ENCODE measurements around the gene RNF40. TPM values are rescaled to one million over a fixed set of nuclear protein-coding genes. Genes with fewer than 3 reads are reported as not detected.
A peak's percentile ranks its signal among the peaks of the same experiment; 100 is the strongest.

Gene RNF40
- total and polyA plus RNA-seq, 7 donors: 26.8 to 49.1 (median 33.2) TPM

DNA sequence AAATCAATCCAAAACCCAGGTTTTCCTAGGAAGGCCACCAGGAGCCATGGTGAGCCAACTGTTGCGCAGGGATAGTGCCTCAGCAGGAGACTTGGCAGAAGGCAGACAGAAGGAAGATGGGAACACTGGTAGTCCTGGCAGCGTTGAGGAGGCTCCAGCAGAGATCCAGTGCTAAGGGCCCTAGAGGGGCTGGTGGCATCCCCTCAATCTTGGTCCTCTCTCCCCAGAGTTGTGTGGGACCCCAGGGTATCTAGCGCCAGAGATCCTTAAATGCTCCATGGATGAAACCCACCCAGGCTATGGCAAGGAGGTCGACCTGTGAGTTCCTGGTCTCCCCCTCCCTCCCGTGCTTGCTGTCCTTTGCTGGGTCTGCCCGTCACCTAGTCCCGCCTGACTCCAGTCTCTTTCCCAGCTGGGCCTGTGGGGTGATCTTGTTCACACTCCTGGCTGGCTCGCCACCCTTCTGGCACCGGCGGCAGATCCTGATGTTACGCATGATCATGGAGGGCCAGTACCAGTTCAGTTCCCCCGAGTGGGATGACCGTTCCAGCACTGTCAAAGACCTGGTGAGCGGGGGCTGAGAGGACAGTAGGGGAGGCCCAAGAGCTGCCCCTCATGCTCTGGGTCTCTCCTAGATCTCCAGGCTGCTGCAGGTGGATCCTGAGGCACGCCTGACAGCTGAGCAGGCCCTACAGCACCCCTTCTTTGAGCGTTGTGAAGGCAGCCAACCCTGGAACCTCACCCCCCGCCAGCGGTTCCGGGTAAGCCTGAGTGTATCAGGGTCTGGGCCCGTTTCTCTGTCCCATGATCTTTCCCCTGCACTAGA, 6.0 kb upstream of the RNF40 start:
- H3K27me3 ChIP-seq (ENCODE audit: insufficient read depth in 3 of 3, low read length in 2 of 3): no peaks in the 10 kb centered on the region
- TF ChIP-seq, protein P1, sequence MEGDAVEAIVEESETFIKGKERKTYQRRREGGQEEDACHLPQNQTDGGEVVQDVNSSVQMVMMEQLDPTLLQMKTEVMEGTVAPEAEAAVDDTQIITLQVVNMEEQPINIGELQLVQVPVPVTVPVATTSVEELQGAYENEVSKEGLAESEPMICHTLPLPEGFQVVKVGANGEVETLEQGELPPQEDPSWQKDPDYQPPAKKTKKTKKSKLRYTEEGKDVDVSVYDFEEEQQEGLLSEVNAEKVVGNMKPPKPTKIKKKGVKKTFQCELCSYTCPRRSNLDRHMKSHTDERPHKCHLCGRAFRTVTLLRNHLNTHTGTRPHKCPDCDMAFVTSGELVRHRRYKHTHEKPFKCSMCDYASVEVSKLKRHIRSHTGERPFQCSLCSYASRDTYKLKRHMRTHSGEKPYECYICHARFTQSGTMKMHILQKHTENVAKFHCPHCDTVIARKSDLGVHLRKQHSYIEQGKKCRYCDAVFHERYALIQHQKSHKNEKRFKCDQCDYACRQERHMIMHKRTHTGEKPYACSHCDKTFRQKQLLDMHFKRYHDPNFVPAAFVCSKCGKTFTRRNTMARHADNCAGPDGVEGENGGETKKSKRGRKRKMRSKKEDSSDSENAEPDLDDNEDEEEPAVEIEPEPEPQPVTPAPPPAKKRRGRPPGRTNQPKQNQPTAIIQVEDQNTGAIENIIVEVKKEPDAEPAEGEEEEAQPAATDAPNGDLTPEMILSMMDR (IDR thresholded peaks at IDR 0.05): no peak
- H3K4me1 ChIP-seq: peaks cover 5% of the 10 kb centered on the region
- WGBS, 3 donors: 83 to 89% (median 85%) methylated on average over 20 of the region's 20 CpGs
- DNase-seq (no peak), ATAC-seq (no peak)
- intact Hi-C loops (cut with DNase I): no loop called here
- H3K36me3 ChIP-seq (ENCODE audit: insufficient read depth in 1 of 2, low read depth in 1 of 2): peaks cover 0 to 76% of the 10 kb centered on the region in 2 donors
- no peak overlapping the region for H3K4me3 ChIP-seq
- no peak overlapping the region for H3K27ac ChIP-seq
- H3K9me3 ChIP-seq: no peaks in the 10 kb centered on the region

DNA sequence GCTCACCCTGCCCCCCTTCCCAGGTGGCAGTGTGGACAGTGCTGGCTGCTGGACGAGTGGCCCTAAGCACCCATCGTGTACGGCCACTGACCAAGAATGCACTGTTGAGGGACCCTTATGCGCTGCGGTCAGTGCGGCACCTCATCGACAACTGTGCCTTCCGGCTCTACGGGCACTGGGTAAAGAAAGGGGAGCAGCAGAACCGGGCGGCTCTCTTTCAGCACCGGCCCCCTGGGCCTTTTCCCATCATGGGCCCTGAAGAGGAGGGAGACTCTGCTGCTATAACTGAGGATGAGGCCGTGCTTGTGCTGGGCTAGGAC, 5.4 kb upstream of the RNF40 start:
- Histone ChIP-seq H3K9me3 (no peaks in the 10 kb centered on the region), H3K36me3 (ENCODE audit: insufficient read depth in 1 of 2, low read depth in 1 of 2) (peaks cover 0 to 70% of the 10 kb centered on the region in 2 donors), H3K27ac (no peak overlapping the region), H3K4me3 (no peak overlapping the region), H3K27me3 (ENCODE audit: insufficient read depth in 3 of 3, low read length in 2 of 3) (no peaks in the 10 kb centered on the region), H3K4me1 (peaks cover 10% of the 10 kb centered on the region)
- TF ChIP-seq, protein P1 (IDR thresholded peaks at IDR 0.05): no peak
- no peak for DNase-seq
- intact Hi-C loops (cut with DNase I): no loop called here
- no peak for ATAC-seq
- WGBS, 3 donors: 91 to 93% (median 92%) methylated on average over 13 of the region's 13 CpGs

DNA sequence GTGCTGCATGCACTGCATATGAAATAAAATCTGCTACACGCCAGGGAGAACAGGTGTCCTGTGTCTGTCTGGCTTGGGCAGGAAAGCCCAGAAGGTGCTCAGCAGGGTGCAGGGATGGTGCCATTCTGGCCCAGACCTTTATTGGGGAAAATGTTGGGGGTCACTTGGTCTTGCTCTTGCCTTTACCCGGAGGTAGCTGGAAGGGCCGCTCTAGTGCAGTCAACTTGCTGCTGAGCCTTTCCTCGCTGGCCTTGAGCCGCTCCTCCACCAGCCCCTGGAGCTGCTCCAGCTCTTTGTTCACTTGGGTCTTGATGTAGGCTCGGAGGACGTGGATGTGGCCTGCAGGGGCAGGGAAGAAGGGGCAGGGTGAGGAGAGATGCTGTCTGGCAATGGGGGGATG, 4.8 kb upstream of the RNF40 start:
- 73 to 81% (median 74%) methylated on average over 7 of the region's 7 CpGs for WGBS, 3 donors
- intact Hi-C loops (cut with DNase I): no loop called here
- Histone ChIP-seq H3K36me3 (ENCODE audit: insufficient read depth in 1 of 2, low read depth in 1 of 2) (peaks cover 0 to 65% of the 10 kb centered on the region in 2 donors), H3K27ac (no peak overlapping the region), H3K4me3 (no peak overlapping the region), H3K9me3 (no peaks in the 10 kb centered on the region), H3K27me3 (ENCODE audit: insufficient read depth in 3 of 3, low read length in 2 of 3) (no peaks in the 10 kb centered on the region), H3K4me1 (peaks cover 10% of the 10 kb centered on the region)
- TF ChIP-seq, protein P1 (IDR thresholded peaks at IDR 0.05): no peak
- no peak for DNase-seq
- no peak for ATAC-seq

DNA sequence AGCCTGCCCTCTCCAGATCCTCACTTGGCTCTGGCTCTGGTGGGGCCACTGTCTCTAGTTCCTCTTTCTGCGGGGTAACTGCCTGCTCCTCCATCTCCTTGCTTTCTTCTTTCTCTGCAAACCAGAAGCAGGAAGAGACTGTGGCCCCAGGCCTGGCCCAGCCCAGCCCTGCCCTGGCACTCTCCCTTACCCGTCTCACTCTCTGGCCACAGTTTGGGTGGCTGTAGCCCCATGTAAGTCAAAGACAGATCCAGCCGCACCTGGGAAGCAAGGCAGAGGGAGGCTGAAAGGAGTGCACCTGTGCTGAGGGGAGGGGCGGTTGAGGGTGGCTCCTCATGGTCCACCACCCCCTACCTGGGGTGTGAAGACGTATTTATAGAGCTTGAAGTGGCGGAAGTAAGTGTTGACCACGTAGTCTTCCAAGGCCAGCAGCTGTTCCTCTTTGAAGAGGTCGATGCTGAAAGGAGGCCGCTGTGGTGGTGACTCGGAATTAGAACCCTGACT, 3.1 kb upstream of the RNF40 start:
- H3K4me3 ChIP-seq: no peak overlapping the region
- 81 to 92% (median 85%) methylated on average over 10 of the region's 10 CpGs for WGBS, 3 donors
- H3K9me3 ChIP-seq: no peaks in the 10 kb centered on the region
- H3K4me1 ChIP-seq: peaks cover 24% of the 10 kb centered on the region
- peak in 1 of 2 donors; percentile 51 for DNase-seq
- intact Hi-C loops (cut with DNase I): no loop called here
- H3K36me3 ChIP-seq (ENCODE audit: insufficient read depth in 1 of 2, low read depth in 1 of 2): peaks cover 2 to 59% of the 10 kb centered on the region in 2 donors
- TF ChIP-seq, protein P1 (IDR thresholded peaks at IDR 0.05): no peak
- no peaks in the 10 kb centered on the region for H3K27me3 ChIP-seq (ENCODE audit: insufficient read depth in 3 of 3, low read length in 2 of 3)
- no peak overlapping the region for H3K27ac ChIP-seq
- no peak for ATAC-seq
